HepG2 (cell line): Measurements from ENCODE around the gene RGL1. TPM values are rescaled to one million over a fixed set of nuclear protein-coding genes. Genes with fewer than 3 reads are reported as not detected.

Experiments used
- ATAC-seq: fragments of 200-7000 bp; cut with Tn5 transposase; 3 replicates; pipeline ENCODE4 v1.9.1; 2020; ENCODE audit warnings: mild to moderate bottlenecking, moderate library complexity
- BruUV-seq: library from RNA; stranded (reverse); fragments of 400-500 nt; replicated peaks from 2 replicates; lab custom pipeline; 2021; lab: Mats Ljungman, UMichigan
- CTCF ChIA-PET: fragments of 300-600 bp; formaldehyde crosslinking; extraction: SDS; loops from one replicate; lab custom pipeline; 2021; ENCODE audit warnings: low total read pairs, inconsistent platforms, low intra/inter-chr PET ratio; lab: Yijun Ruan, JAX
- POLR2A ChIA-PET: fragments of 350-600 bp; sonication (Branson Sonifier 250); formaldehyde crosslinking; loops from one replicate; lab custom pipeline; 2020; ENCODE audit warnings: antibody characterized with exemption, inconsistent platforms; lab: Yijun Ruan, JAX
- DNase-seq: peaks from one replicate; pipeline ENCODE4 v3.0.0-alpha.2; 2015; ENCODE audit warnings: low spot score
- FAIRE-seq: peaks from 3 replicates; lab custom pipeline; 2011; peaks lifted over from hg19 to GRCh38; lab: Jason Lieb, UNC
- H2AFZ ChIP-seq: one replicate; pipeline ENCODE4 v1.6.1; 2011; ENCODE audit warnings: low read length, inconsistent platforms
- H3K27ac ChIP-seq: fragments of 300-600 bp; 3 replicates; pipeline ENCODE4 v1.8.0; 2011; ENCODE audit warnings: mixed run types, mild to moderate bottlenecking, mixed read lengths, low read length, inconsistent platforms; ENCODE audit not compliant: insufficient read depth; ENCODE audit errors: extremely low read length
- H3K27me3 ChIP-seq, 2 experiments: fragments of 200-600 bp in 1 of 2; 2 replicates in 1 of 2; 3 replicates in 1 of 2; pipeline versions ENCODE4 v1.6.0 to v1.8.0; 2011; ENCODE audit warnings: low read length in 2 of 2, mild to moderate bottlenecking in 2 of 2, moderate library complexity in 2 of 2, inconsistent platforms in 1 of 2; ENCODE audit not compliant: insufficient read depth in 2 of 2, control insufficient read depth in 1 of 2
- H3K36me3 ChIP-seq, 2 experiments: fragments of 200-600 bp in 1 of 2; replicated peaks in 1 of 2; 2 replicates in 1 of 2; 3 replicates in 1 of 2; pipeline versions ENCODE4 v1.5.1 to v1.8.0; 2011; ENCODE audit warnings: low read length in 2 of 2, inconsistent platforms in 1 of 2; ENCODE audit not compliant: insufficient read depth in 2 of 2, control insufficient read depth in 1 of 2
- H3K4me1 ChIP-seq: 2 replicates; pipeline ENCODE4 v1.5.1; 2012; ENCODE audit warnings: low read length, inconsistent platforms; ENCODE audit not compliant: insufficient read depth
- H3K4me2 ChIP-seq: 2 replicates; pipeline ENCODE4 v1.6.0; 2011; ENCODE audit warnings: low read depth, low read length, inconsistent platforms
- H3K4me3 ChIP-seq, 3 experiments: fragments of 200-600 bp in 1 of 3; sonication (generic), shearing (Covaris generic) in 1 of 3; replicated peaks in 1 of 3; 2 replicates each; pipeline ENCODE4 v1.5.1; 2011 to 2016; ENCODE audit warnings: low read length in 3 of 3, inconsistent platforms in 2 of 3, low read depth in 2 of 3, mild to moderate bottlenecking in 2 of 3, control low read depth in 1 of 3, mixed read lengths in 1 of 3; ENCODE audit not compliant: insufficient read depth in 1 of 3
- H3K79me2 ChIP-seq: one replicate; pipeline ENCODE4 v1.6.1; 2011; ENCODE audit warnings: low read length, inconsistent platforms; ENCODE audit not compliant: insufficient read depth
- H3K9ac ChIP-seq: 2 replicates; pipeline ENCODE4 v1.6.0; 2011; ENCODE audit warnings: mild to moderate bottlenecking, low read depth, low read length, inconsistent platforms; ENCODE audit not compliant: insufficient read depth
- H3K9me3 ChIP-seq: 2 replicates; pipeline ENCODE4 v1.5.1; 2012; ENCODE audit warnings: mild to moderate bottlenecking, low read length
- H4K20me1 ChIP-seq: 2 replicates; pipeline ENCODE4 v1.6.0; 2011; ENCODE audit warnings: inconsistent platforms, mild to moderate bottlenecking, low read length, moderate library complexity; ENCODE audit not compliant: insufficient read depth
- AHDC1 ChIP-seq: sonication (generic); formaldehyde crosslinking; IDR thresholded peaks from 2 replicates; pipeline ENCODE4 v1.5.1; 2020; ENCODE audit warnings: mild to moderate bottlenecking, missing genetic modification reagents, borderline replicate concordance
- KAT7 ChIP-seq: IDR thresholded peaks from 2 replicates; pipeline ENCODE4 v1.6.1; 2018; ENCODE audit warnings: borderline replicate concordance, missing compliant biosample characterization
- KDM5B ChIP-seq: sonication (generic); formaldehyde crosslinking; IDR thresholded peaks from 2 replicates; pipeline ENCODE4 v1.4.0; 2020; ENCODE audit warnings: missing genetic modification reagents, mild to moderate bottlenecking, borderline replicate concordance
- NCOA2 ChIP-seq: sonication (generic); formaldehyde crosslinking; IDR thresholded peaks from 2 replicates; pipeline ENCODE4 v1.8.0; 2022; ENCODE audit warnings: inconsistent platforms
- NR2C2 ChIP-seq: sonication (generic); formaldehyde crosslinking; IDR thresholded peaks from 2 replicates; pipeline ENCODE4 v1.4.0; 2020; ENCODE audit warnings: missing genetic modification reagents, mild to moderate bottlenecking, moderate library complexity, borderline replicate concordance
- PBX2 ChIP-seq: IDR thresholded peaks from 2 replicates; pipeline ENCODE4 v1.6.1; 2016; ENCODE audit warnings: control low read depth
- ZBTB43 ChIP-seq: sonication (generic); formaldehyde crosslinking; conservative IDR thresholded peaks from 2 replicates; pipeline ENCODE4 v1.4.0; 2020; ENCODE audit warnings: missing genetic modification reagents
- ZKSCAN8 ChIP-seq: IDR thresholded peaks from 2 replicates; pipeline ENCODE4 v1.6.1; 2016; ENCODE audit warnings: borderline replicate concordance, missing genetic modification reagents, missing compliant biosample characterization
- ZNF431 ChIP-seq: sonication (generic); formaldehyde crosslinking; IDR thresholded peaks from 2 replicates; pipeline ENCODE4 v1.9.0; 2022; ENCODE audit warnings: missing genetic modification reagents, low read depth, mild to moderate bottlenecking, borderline replicate concordance
- ZNF550 ChIP-seq: sonication (generic); formaldehyde crosslinking; IDR thresholded peaks from 2 replicates; pipeline ENCODE4 v1.4.0; 2020; ENCODE audit warnings: mild to moderate bottlenecking, missing genetic modification reagents, borderline replicate concordance
- ZNF713 ChIP-seq: sonication (generic); formaldehyde crosslinking; IDR thresholded peaks from 2 replicates; pipeline ENCODE4 v1.4.0; 2020; ENCODE audit warnings: mild to moderate bottlenecking, missing genetic modification reagents
- ZNF770 ChIP-seq: sonication (generic); formaldehyde crosslinking; IDR thresholded peaks from 2 replicates; pipeline ENCODE4 v1.5.0; 2020; ENCODE audit warnings: mild to moderate bottlenecking, missing genetic modification reagents
- WGBS: methylation state at CpG from one replicate; pipeline ENCODE4 v1.1.6; 2017; ENCODE audit warnings: low lambda C conversion rate; 5-methylcytosine and 5-hydroxymethylcytosine counted together
- in situ Hi-C: cut with HindIII; loops from 2 replicates; pipeline ENCODE4 v1.10.0; 2017; ENCODE audit warnings: low pct_unique_long_range_greater_than_20kb; ENCODE audit not compliant: extremely low pct_ligation_motif_present
- intact Hi-C: fragments of 100-400 bp; cut with micrococcal nuclease; formaldehyde crosslinking; loops from one replicate; pipeline ENCODE4 v1.10.0; 2022; ENCODE audit not compliant: unreplicated experiment
- polyA plus RNA-seq, 8 experiments: library from polyadenylated mRNA; depleted of rRNA in 3 of 8; stranded (reverse) in 7 of 8; unstranded in 1 of 8; fragments of >200 nt; fragmentation: Illumina TruSeq in 4 of 8; extraction: Trizol in 4 of 8; gene quantifications; 2 replicates each; pipeline versions ENCODE4 v1.2.1 to v1.2.3, GENCODE V29; 2011 to 2016; ENCODE audit warnings: low read depth in 4 of 8, missing spikeins in 1 of 8, mixed read lengths in 1 of 8; ENCODE audit not compliant: insufficient read depth in 1 of 8
- total RNA-seq, 5 experiments: library from RNA; depleted of rRNA; stranded (reverse); fragments of >200 nt; fragmentation: Illumina TruSeq; extraction: Trizol; gene quantifications; 2 replicates each; pipeline ENCODE4 v1.2.3, GENCODE V29; 2016; ENCODE audit warnings: low read depth in 1 of 5
- TF ChIP-seq, protein P1 (sequence below): sonication (generic); formaldehyde crosslinking; IDR thresholded peaks from 2 replicates; pipeline ENCODE4 v1.8.1; 2023; ENCODE audit warnings: mild to moderate bottlenecking, moderate library complexity, missing genetic modification reagents

RGL1 gene
- total and polyA plus RNA-seq, 2 of the 13 experiments (the other 11 are each of a cell fraction or from before 2014, with no cell fraction given): 3.5 to 4.7 TPM

- CTCF ChIA-PET: no interaction called here
- FAIRE-seq: no peak
- POLR2A ChIA-PET: no interaction called here
- no peak for TF ChIP-seq KAT7 (CRISPR knock-in tag)
- no peak for TF ChIP-seq ZNF431 (CRISPR knock-in tag)
- no peak for TF ChIP-seq ZNF550
- no peak for TF ChIP-seq KDM5B (CRISPR knock-in tag)
- TF ChIP-seq ZNF713 (CRISPR knock-in tag): no peak
- no peak for TF ChIP-seq NCOA2 (CRISPR knock-in tag)
- TF ChIP-seq ZNF770: no peak
- no peak for TF ChIP-seq PBX2
- TF ChIP-seq NR2C2: no peak
- TF ChIP-seq, protein P1, sequence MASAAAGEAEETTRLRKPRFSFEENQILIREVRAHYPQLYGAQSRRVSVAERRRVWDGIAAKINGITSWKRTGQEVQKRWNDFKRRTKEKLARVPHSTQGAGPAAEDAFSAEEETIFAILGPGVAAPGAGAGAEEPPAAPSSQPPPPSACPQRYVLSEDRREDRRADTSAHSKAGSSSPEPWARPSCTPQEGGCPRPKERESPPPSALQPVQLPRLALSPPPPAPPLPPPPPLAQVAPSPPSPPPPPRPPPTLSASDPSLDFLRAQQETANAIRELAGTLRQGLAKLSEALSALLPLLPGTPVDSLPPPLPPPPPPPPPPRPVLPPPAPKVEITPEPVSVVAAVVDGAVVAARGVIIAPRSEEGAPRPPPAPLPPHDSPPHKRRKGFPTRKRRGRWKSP (CRISPR knock-in tag): no peak
- TF ChIP-seq ZKSCAN8: no peak
- TF ChIP-seq ZBTB43 (CRISPR knock-in tag): no peak
- no peak for TF ChIP-seq AHDC1 (CRISPR knock-in tag)
Measured at GRCh38 chr1:183967914-183968313, 163.0 kb downstream of the RGL1 start.

More at GRCh38 chr1:183967914-183968313, 163.0 kb downstream of the RGL1 start:
- no peak overlapping the region for H2AFZ ChIP-seq
- intact Hi-C loops (no loop called here), in situ Hi-C loops (no loop called here)
- no peak overlapping the region for H3K27ac ChIP-seq
- H3K27me3 ChIP-seq: no peaks in the 10 kb centered on the region
- H3K4me2 ChIP-seq: no peak overlapping the region
- H3K79me2 ChIP-seq: no peaks in the 10 kb centered on the region
- no peaks in the 10 kb centered on the region for H4K20me1 ChIP-seq
- no peak overlapping the region for H3K9ac ChIP-seq
- no peaks in the 10 kb centered on the region for H3K36me3 ChIP-seq
- 53% methylated on average over 2 of the region's 2 CpGs for WGBS
- H3K4me1 ChIP-seq: no peaks in the 10 kb centered on the region
- no peak for ATAC-seq
- H3K4me3 ChIP-seq: no peak overlapping the region
- no TSS peak for BruUV-seq
- no peak for DNase-seq
- no peaks in the 10 kb centered on the region for H3K9me3 ChIP-seq
